DOHH2 (cell line): ENCODE data around the gene ZBTB38.

ENCODE experiments used
- CTCF ChIP-seq: fragments of 200-600 bp; sonication (generic); IDR thresholded peaks from one replicate; pipeline ENCODE4 v1.5.1; 2014; ENCODE audit warnings: antibody characterized with exemption, mild to moderate bottlenecking, low read depth, low read length; ENCODE audit not compliant: poor library complexity, severe bottlenecking
- EZH2phosphoT487 ChIP-seq: fragments of 200-600 bp; sonication (generic); IDR thresholded peaks from 2 replicates; pipeline ENCODE4 v1.6.1; 2017; ENCODE audit warnings: borderline replicate concordance, mild to moderate bottlenecking, antibody characterized with exemption, low read length, moderate library complexity, mixed read lengths

GRCh38 chr3:141370065-141370533 lies 1.8 kb downstream of the ZBTB38 start:
- TF ChIP-seq CTCF = peak; percentile 85
- TF ChIP-seq EZH2phosphoT487 = no peak
